Renal cortex interstitium (tissue), 11 donors: ENCODE results near the gene MAPK8IP2. TPM values are rescaled to one million over a fixed set of nuclear protein-coding genes. Genes with fewer than 3 reads are reported as not detected.
"Not testable (repeated sequence)": the region's sequence is repeated elsewhere in the genome, so short reads cannot be mapped to it uniquely, and the experiment has no call there.

ENCODE experiments used
- DNase-seq, 11 donors: peaks; one replicate each; pipeline ENCODE4 v3.0.0-alpha.2; 2013; ENCODE audit warnings: low read depth in 9 of 11, low spot score in 4 of 11; ENCODE audit errors: extremely low read depth in 1 of 11
- polyA plus RNA-seq, 3 donors: library from polyadenylated mRNA; unstranded; fragments of 120-200 nt; gene quantifications; one replicate each; pipeline ENCODE4 v1.2.1, GENCODE V29; 2013; ENCODE audit not compliant: insufficient read length in 3 of 3

The MAPK8IP2 gene
- polyA plus RNA-seq, 3 donors, result 0.78 to 1.0 (median 0.98) TPM

DNA sequence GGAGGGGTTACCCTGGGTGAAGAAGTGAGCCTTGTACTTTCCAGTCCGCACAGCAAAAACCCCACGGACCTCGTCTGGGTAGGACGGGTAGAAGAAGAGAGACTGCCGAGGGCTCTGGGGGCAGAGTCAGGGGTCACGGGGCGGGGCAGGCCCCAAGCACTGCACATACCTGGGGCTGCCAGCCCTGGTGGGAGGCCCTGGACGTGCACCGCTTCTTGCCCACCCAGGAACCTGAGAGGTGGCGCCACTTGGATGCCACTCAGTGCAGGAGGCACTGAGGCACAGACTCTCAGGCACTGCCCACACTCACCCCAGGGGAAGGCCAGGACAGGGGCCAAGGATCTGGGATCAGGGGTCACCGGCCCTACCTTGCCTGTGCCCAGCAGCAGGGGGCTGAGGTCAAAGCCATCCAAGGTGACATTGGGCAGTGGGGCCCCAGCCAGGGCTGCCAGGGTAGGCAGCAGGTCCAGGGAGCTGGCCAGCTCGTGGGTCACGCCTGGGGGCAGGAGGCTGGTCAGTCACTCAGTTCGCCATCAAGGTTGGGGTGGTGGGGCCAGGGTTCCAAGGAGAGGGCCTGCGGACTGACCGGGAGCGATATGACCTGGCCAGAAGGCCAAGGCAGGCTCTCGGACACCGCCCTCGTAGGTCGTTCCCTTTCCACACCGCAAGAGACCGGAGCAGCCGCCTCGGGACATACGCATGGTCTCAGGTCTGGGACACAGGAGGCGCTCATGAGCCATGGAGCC lies 25.1 kb downstream of the MAPK8IP2 start:
- DNase-seq, result no peak

GRCh38 chr22:50626314-50626849 lies 25.8 kb downstream of the MAPK8IP2 start:
- DNase-seq, result no peak

- no peak for DNase-seq
Observed at GRCh38 chr22:50626850-50627641, 26.5 kb downstream of the MAPK8IP2 start.

DNA sequence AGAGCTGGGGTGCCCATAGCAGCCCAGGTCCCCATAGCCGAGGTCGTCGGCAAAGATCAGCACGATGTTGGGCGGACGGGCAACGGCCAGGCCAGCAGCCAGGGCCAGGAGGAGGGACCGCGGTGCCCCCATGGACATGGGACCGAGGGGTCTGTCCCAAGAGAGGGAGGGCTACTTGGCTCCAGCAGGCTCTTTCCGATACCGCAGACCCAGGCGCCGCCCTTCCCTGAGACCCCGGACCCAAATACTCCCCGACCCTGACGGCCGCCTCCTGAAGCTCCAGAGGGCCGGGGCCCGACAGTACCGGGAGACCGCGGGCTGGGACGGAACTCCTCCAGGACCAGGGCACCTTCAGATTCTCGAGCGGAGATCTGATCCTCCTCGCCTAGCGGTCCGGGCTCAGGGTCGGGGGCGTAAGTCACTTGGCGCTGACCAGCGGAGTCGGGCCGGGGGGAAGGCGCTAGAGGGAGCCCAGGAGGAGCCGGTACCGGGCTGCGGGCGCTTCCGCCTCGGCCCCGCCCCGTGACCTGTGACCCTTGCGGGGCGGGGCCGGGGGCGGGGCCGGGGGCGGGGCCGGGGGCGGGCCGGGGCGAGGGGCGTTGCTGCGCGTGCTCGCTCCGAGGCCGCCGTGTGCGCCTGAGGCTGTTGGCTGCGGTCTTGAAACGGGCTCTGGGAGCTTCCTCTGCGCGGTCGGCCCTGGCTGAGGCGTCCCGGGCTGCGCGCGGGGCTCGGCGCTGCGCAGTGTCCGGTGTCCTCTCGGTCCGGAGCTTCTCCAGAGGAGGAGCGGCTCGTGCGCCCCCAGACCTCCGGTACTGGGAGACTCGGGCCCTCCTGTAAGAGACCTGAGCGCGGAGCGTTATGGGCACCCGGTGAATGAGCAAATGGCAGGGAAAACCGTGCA lies 27.3 kb downstream of the MAPK8IP2 start, which contains the start of gene ARSA:
TSS of gene ARSA (minus strand) at position 511 of the 901 bp plus-strand sequence. CDS start at position 138, 373 bp downstream.
- peak in 7 of 11 donors; percentile 50 to 70 (median 67) for DNase-seq

DNA sequence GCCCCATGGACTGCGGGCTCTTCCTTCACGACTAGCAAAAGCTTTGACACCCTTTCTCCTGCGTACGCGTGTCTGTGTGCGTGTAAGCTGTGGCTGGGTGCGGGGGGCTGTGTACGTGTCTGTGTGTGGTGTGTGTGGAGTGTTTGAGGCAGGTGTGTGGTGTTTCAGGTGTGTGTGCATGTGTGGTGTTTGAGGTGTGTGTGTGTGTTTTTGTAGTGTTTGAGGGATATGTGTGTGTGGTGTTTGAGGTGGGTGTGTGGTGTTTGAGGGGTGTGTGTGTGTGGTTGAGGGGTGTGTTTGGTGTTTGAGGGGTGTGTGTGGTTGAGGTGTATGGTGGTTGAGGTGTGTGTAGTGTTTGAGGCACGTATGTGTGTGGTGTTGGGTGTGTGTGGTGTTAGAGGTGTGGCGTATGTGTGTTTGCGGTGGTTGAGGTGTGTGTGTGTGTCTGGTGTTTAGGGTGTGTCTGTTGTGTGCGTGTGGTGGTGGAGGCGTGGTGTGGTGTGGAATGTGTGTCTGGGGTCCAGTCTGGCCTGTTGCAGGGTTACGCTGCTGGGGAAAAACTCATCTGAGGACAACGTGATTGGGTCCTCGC lies 28.0 kb downstream of the MAPK8IP2 start:
- DNase-seq, result no peak

DNA sequence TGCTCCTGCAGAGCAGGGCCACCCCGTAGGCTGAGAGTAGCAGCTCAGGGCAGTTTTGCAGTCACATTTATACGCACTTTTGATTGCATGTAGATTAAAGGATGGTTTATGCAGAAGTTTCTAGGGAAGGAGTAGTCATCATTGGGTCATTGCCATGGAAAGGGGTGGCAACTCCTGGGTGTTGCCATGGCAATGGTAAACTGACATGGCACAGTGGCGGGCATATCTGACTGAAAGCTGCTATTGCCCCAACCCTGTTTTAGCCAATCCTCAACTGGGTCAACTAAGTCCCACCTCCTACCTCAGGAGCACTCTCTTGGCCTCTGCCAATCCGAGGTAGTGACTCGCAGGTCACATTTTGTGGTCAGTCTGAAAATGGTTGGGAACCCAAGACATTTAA lies 29.8 kb downstream of the MAPK8IP2 start:
- no peak for DNase-seq

GRCh38 chr22:50633086-50633485 lies 32.5 kb downstream of the MAPK8IP2 start:
- no peak for DNase-seq

GRCh38 chr22:50633771-50634170 lies 33.2 kb downstream of the MAPK8IP2 start:
- no peak for DNase-seq

DNA sequence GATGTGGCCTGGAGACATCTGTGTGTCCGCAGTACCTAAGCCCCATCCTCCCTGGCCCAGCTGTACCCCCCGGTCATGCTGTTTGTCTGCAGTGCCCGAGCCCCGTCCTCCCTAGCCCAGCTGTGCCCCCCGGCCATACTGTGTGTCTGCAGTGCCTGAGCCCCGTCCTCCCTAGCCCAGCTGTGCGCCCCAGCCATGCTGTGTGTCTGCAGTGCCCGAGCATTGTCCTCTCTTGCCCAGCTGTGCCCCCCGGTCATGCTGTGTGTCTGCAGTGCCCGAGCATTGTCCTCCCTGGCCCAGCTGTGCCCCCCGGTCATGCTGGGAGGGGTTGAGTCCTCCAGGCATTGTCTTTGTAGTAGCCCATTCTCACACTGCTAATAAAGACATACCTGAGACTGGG lies 35.0 kb downstream of the MAPK8IP2 start:
- DNase-seq, result no peak

DNA sequence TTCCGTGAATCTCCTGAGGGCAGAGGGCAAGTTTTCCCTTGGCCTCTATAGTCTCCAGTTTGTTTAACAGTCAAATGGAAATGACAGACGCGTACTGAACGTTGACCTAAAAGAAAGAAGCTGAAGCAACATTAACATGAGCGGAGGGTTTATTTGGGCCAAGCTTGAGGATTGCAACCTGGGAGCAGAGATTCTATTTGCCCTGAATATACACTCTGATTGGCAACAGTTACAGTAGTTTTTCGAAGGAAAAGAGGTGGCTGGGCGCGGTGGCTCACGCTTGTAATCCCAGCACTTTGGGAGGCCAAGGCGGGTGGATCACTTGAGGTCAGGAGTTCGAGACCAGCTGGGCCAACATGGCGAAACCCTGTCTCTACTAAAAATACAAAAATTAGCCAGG lies 39.7 kb downstream of the MAPK8IP2 start:
- DNase-seq, result not testable (repeated sequence)

GRCh38 chr22:50640857-50641647 lies 40.5 kb downstream of the MAPK8IP2 start:
- no peak for DNase-seq

DNA sequence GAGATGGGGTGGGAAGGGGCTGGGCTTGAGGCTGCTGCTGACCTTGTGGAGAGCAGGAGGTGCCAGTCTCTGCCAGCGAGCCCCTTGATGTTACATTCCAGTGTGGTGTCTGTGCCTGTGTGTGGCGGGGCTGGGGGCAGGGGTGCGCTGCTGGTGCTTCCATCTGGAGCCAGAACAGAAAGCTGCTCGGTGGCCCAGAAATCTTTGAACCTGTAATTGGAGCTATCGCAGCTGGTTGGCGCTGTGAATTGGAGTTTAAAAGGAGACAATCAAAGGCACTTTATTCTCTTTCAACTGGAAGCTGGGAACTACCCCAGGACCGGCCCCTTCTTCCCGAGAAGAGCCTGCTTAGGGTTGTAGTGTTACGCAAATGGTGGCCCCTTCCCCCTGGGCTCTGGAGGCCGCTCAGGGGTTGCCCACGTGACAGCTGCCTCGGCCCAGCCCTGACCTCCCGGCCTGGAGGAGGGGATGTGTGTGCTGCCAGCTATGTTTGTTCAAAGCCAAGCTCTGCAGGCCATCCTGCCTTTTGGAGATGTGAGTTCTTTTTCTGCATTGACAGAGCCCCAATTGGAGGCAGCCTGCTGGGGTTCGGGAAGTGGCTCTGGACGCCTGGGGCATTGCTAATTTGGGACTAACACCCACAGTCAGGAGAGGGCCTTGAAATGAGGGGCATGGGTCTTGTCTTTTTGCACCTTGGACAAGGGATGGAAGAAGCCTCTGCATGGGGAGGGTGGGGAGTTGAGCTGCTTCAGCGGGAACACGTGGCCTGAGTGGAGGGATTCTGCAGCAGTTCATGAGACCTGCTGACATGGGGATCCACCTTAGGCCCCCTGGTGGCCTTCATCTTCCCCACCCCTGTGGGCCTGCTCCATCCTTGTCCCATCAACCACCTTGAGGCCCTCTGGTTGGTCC lies 41.4 kb downstream of the MAPK8IP2 start:
- DNase-seq, result peak in 4 of 11 donors; percentile 48 to 58 (median 52)

DNA sequence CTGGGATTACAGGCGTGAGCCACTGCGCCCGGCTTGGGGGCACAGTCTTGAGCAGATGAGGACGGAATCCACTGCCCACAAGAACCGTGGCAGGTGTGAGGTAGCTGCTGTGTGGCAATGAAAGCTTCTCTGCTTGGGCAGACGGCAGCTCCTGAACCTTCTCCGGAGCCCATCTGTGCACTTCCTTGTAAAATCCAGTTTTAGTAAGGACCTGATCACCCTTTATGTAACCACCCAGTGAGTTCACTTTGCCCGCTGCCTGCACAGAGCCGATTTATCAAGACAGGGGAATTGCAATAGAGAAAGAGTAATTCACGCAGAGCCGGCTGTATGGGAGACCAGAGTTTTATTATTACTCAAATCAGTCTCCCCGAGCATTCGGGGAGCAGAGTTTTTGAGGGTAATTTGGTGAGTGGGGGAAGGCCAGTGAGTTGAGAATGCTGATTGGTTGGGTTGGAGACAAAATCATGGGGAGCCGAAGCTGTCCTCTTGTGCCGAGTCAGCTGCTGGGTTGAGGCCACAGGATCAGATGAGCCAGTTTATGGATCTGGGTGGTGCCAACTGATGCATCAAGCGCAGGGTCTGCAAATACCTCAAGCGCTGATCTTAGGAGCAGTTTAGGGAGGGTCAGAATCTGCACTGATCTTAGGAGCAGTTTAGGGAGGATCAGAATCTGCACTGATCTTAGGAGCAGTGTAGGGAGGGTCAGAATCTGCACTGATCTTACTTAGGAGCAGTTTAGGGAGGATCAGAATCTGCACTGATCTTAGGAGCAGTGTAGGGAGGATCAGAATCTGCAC lies 42.6 kb downstream of the MAPK8IP2 start:
- DNase-seq, result not testable (repeated sequence)

- DNase-seq, result not testable (repeated sequence)
Observed at GRCh38 chr22:50643821-50644101, 43.2 kb downstream of the MAPK8IP2 start.

- DNase-seq, result no peak
Observed at GRCh38 chr22:50653256-50653655, 52.7 kb downstream of the MAPK8IP2 start.

DNA sequence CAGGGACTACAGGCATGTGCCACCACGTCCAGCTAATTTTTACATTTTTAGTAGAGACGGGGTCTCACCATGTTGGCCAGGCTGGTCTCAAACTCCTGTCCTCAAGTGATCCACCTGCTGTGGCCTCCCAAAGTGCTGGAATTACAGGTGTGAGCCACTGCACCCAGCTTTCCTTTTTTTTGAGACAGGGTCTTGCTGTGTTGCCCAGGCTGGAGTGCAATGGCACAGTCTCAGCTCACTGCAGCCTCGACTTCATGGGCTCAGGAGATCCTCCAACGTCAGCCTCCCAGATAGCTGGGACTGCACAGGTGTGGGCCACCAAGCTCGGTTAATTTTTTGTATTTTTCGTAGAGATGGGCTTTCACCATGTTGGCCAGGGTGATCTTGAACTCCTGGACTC lies 54.1 kb downstream of the MAPK8IP2 start:
- not testable (repeated sequence) for DNase-seq
